Endothelial cell of umbilical vein (primary cell): ENCODE measurements around the gene ARHGEF19. TPM values are rescaled to one million over a fixed set of nuclear protein-coding genes. Genes with fewer than 3 reads are reported as not detected.

Experiments used
- BruUV-seq: library from RNA; stranded (reverse); fragments of 400-500 nt; replicated peaks from 2 replicates; lab custom pipeline; 2021; lab: Mats Ljungman, UMichigan
- CTCF ChIA-PET: fragments of 300-600, 350-600 bp; sonication (Branson Sonifier 250); formaldehyde crosslinking; loops from one replicate; lab custom pipeline; 2021; ENCODE audit warnings: antibody characterized with exemption, inconsistent platforms; lab: Charles Lee
- POLR2A ChIA-PET: fragments of 300-600, 350-600 bp; sonication (Branson Sonifier 250); formaldehyde crosslinking; loops from one replicate; lab custom pipeline; 2021; ENCODE audit warnings: antibody characterized with exemption, inconsistent platforms; lab: Charles Lee
- DNase-seq: peaks from one replicate; pipeline ENCODE4 v3.0.0-alpha.2; 2011; ENCODE audit warnings: low read depth, low spot score
- FAIRE-seq: peaks from 2 replicates; lab custom pipeline; 2011; peaks lifted over from hg19 to GRCh38; lab: Jason Lieb, UNC
- H2AFZ ChIP-seq: 2 replicates; pipeline ENCODE4 v1.6.0; 2012; ENCODE audit warnings: low read depth, low read length, control low read depth, inconsistent platforms
- H3K27ac ChIP-seq: 2 replicates; pipeline ENCODE4 v1.5.1; 2011; ENCODE audit warnings: low read depth, mild to moderate bottlenecking, control low read depth, low read length, moderate library complexity; ENCODE audit not compliant: insufficient read depth
- H3K27me3 ChIP-seq, 2 experiments: 2 replicates each; pipeline versions ENCODE4 v1.6.0 to v1.6.1; 2011; ENCODE audit warnings: low read length in 2 of 2, mixed read lengths in 1 of 2; ENCODE audit not compliant: control insufficient read depth in 2 of 2, insufficient read depth in 2 of 2
- H3K36me3 ChIP-seq, 2 experiments: 2 replicates in 1 of 2; 3 replicates in 1 of 2; pipeline ENCODE4 v1.5.1; 2011; ENCODE audit warnings: low read length in 2 of 2, mild to moderate bottlenecking in 1 of 2, moderate library complexity in 1 of 2; ENCODE audit not compliant: control insufficient read depth in 2 of 2, insufficient read depth in 2 of 2; ENCODE audit errors: extremely low read depth in 1 of 2
- H3K4me1 ChIP-seq: 3 replicates; pipeline ENCODE4 v1.5.1; 2011; ENCODE audit warnings: mild to moderate bottlenecking, low read length; ENCODE audit not compliant: control insufficient read depth, insufficient read depth; ENCODE audit errors: extremely low read depth
- H3K4me2 ChIP-seq: 2 replicates; pipeline ENCODE4 v1.6.1; 2011; ENCODE audit warnings: low read length, control low read depth, mixed read lengths; ENCODE audit not compliant: insufficient read depth
- H3K4me3 ChIP-seq, 3 experiments: fragments of 200-600 bp in 1 of 3; sonication (generic), shearing (Covaris generic) in 1 of 3; replicated peaks in 1 of 3; 2 replicates each; pipeline ENCODE4 v1.5.1; 2011 to 2016; ENCODE audit warnings: control low read depth in 3 of 3, low read length in 3 of 3, mild to moderate bottlenecking in 2 of 3, inconsistent platforms in 1 of 3, low read depth in 1 of 3, moderate library complexity in 1 of 3; ENCODE audit not compliant: insufficient read depth in 1 of 3
- H3K79me2 ChIP-seq: 2 replicates; pipeline ENCODE4 v1.6.0; 2012; ENCODE audit warnings: low read length, inconsistent platforms; ENCODE audit not compliant: control insufficient read depth, insufficient read depth
- H3K9ac ChIP-seq: replicated peaks from 2 replicates; pipeline ENCODE3; 2011; ENCODE audit warnings: low read length, control low read depth; ENCODE audit not compliant: insufficient read depth; ENCODE audit errors: extremely low read depth
- H3K9me1 ChIP-seq: replicated peaks from 3 replicates; pipeline ENCODE4 v1.6.0; 2011; ENCODE audit warnings: mild to moderate bottlenecking, low read length; ENCODE audit not compliant: control insufficient read depth, insufficient read depth; ENCODE audit errors: extremely low read depth
- H3K9me3 ChIP-seq: replicated peaks from 2 replicates; pipeline ENCODE4 v1.5.1; 2012; ENCODE audit warnings: low read length, inconsistent platforms; ENCODE audit not compliant: control insufficient read depth, insufficient read depth
- H4K20me1 ChIP-seq: replicated peaks from 2 replicates; pipeline ENCODE3; 2011; ENCODE audit warnings: mild to moderate bottlenecking, low read length; ENCODE audit not compliant: control insufficient read depth, insufficient read depth; ENCODE audit errors: extremely low read depth
- EZH2 ChIP-seq: IDR thresholded peaks from 2 replicates; pipeline ENCODE4 v1.6.1; 2012; ENCODE audit warnings: borderline replicate concordance, low read depth, mild to moderate bottlenecking, moderate library complexity, low read length, inconsistent platforms; ENCODE audit not compliant: severe bottlenecking
- FOS ChIP-seq: IDR thresholded peaks from 2 replicates; pipeline ENCODE4 v1.6.1; 2011; ENCODE audit warnings: mild to moderate bottlenecking, low read length, moderate library complexity, borderline replicate concordance; ENCODE audit not compliant: insufficient read depth
- GATA2 ChIP-seq: IDR thresholded peaks from 2 replicates; pipeline ENCODE4 v1.7.0; 2011; ENCODE audit warnings: low read depth, mild to moderate bottlenecking, moderate library complexity, mixed read lengths, low read length; ENCODE audit not compliant: insufficient read length, insufficient read depth
- JUN ChIP-seq: IDR thresholded peaks from 2 replicates; pipeline ENCODE4 v1.6.1; 2011; ENCODE audit warnings: borderline replicate concordance, low read depth; ENCODE audit not compliant: insufficient read length, insufficient read depth
- MAX ChIP-seq: IDR thresholded peaks from 2 replicates; pipeline ENCODE4 v1.6.1; 2011; ENCODE audit not compliant: insufficient read depth, insufficient read length
- MYC ChIP-seq: IDR thresholded peaks from one replicate; pipeline ENCODE4 v1.6.1; 2011; ENCODE audit warnings: mild to moderate bottlenecking, low read depth, low read length
- POLR2AphosphoS5 ChIP-seq: IDR thresholded peaks from 2 replicates; pipeline ENCODE4 v1.6.1; 2012; ENCODE audit warnings: low read depth, mild to moderate bottlenecking, control low read depth, low read length, moderate library complexity; ENCODE audit not compliant: insufficient read depth
- dilution Hi-C: fragments of 300-500 bp; cut with MboI; formaldehyde crosslinking; loops from one replicate; pipeline ENCODE4 v1.15.0; 2019; ENCODE audit warnings: low sequenced_read_pairs; ENCODE audit not compliant: extremely low pct_ligation_motif_present
- intact Hi-C: fragments of 100-400 bp; cut with micrococcal nuclease; formaldehyde crosslinking; loops from one replicate; pipeline ENCODE4 v1.10.0; 2022
- polyA plus RNA-seq, 4 experiments: library from polyadenylated mRNA; depleted of rRNA in 3 of 4; stranded (reverse) in 3 of 4; unstranded in 1 of 4; fragments of >200 nt; gene quantifications; 2 replicates each; pipeline versions ENCODE4 v1.2.1 to v1.2.3, GENCODE V29; 2011 to 2012; ENCODE audit warnings: missing spikeins in 1 of 4
- total RNA-seq: library from RNA; stranded (reverse); gene quantifications from 2 replicates; pipeline ENCODE4 v1.2.3, GENCODE V29; 2021
- TF ChIP-seq, protein P1 (sequence below), 2 donors: IDR thresholded peaks; 1 replicate in 1 of 2; 2 replicates in 1 of 2; pipeline ENCODE4 v1.5.1; 2011; ENCODE audit warnings: low read length in 2 of 2, mild to moderate bottlenecking in 2 of 2, moderate library complexity in 2 of 2, control low read depth in 1 of 2, inconsistent platforms in 1 of 2, low read depth in 1 of 2; ENCODE audit not compliant: insufficient read depth in 1 of 2; ENCODE audit errors: extremely low read depth in 1 of 2

ARHGEF19 gene
- total and polyA plus RNA-seq, 2 donors (not counting 3 experiments of a cell fraction or from before 2014, with no cell fraction given) = 6.2 to 8.0 TPM

- Histone ChIP-seq H3K9me3 (no peaks in the 10 kb centered on the region), H3K9ac (no peak overlapping the region), H3K36me3 (peaks cover 12 to 22% of the 10 kb centered on the region in 2 experiments), H3K27ac (no peak overlapping the region), H3K4me1 (peaks cover 29% of the 10 kb centered on the region), H4K20me1 (no peaks in the 10 kb centered on the region), H2AFZ (no peak overlapping the region), H3K27me3 (no peaks in the 10 kb centered on the region), H3K79me2 (no peaks in the 10 kb centered on the region), H3K4me2 (no peak overlapping the region), H3K4me3 (no peak overlapping the region), H3K9me1 (no peaks in the 10 kb centered on the region)
- no TSS peak for BruUV-seq
- intact Hi-C loops (no loop called here), dilution Hi-C loops (no loop called here)
- CTCF ChIA-PET = no interaction called here
- FAIRE-seq (no peak), DNase-seq (no peak)
- TF ChIP-seq MAX = no peak
- POLR2A ChIA-PET = interaction anchor here (0.5 kb wide), 1 partner anchor 98 kb away, joined by 3 read pairs; no protein-coding TSS in a partner anchor
Measured at GRCh38 chr1:16251381-16251780, 38.9 kb upstream of the ARHGEF19 start.

GRCh38 chr1:16250524-16251251 is 38.2 kb upstream of the ARHGEF19 start:
- peaks cover 29% of the 10 kb centered on the region for H3K4me1 ChIP-seq
- no peak overlapping the region for H2AFZ ChIP-seq
- no peak overlapping the region for H3K4me3 ChIP-seq
- H3K36me3 ChIP-seq = peaks cover 8 to 20% of the 10 kb centered on the region in 2 experiments
- H3K27ac ChIP-seq = no peak overlapping the region
- H3K4me2 ChIP-seq = no peak overlapping the region
- ChIA-PET CTCF (interaction anchor here (3.9 kb wide), 1 partner anchor 113 kb away, joined by 38 read pairs; no protein-coding TSS in a partner anchor), POLR2A (interaction anchor here (0.5 kb wide), 1 partner anchor 97 kb away, joined by 3 read pairs; no protein-coding TSS in a partner anchor)
- no peaks in the 10 kb centered on the region for H3K79me2 ChIP-seq
- dilution Hi-C loops = no loop called here
- TF ChIP-seq POLR2AphosphoS5 (no peak), GATA2 (no peak), EZH2 (no peak), MYC (no peak), FOS (no peak), MAX (no peak), JUN (no peak)
- TF ChIP-seq, protein P1, sequence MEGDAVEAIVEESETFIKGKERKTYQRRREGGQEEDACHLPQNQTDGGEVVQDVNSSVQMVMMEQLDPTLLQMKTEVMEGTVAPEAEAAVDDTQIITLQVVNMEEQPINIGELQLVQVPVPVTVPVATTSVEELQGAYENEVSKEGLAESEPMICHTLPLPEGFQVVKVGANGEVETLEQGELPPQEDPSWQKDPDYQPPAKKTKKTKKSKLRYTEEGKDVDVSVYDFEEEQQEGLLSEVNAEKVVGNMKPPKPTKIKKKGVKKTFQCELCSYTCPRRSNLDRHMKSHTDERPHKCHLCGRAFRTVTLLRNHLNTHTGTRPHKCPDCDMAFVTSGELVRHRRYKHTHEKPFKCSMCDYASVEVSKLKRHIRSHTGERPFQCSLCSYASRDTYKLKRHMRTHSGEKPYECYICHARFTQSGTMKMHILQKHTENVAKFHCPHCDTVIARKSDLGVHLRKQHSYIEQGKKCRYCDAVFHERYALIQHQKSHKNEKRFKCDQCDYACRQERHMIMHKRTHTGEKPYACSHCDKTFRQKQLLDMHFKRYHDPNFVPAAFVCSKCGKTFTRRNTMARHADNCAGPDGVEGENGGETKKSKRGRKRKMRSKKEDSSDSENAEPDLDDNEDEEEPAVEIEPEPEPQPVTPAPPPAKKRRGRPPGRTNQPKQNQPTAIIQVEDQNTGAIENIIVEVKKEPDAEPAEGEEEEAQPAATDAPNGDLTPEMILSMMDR (IDR thresholded peaks at IDR 0.05; ENCODE audit: extremely low read depth in 1 of 2, insufficient read depth in 1 of 2, low read depth in 1 of 2, low read length in 2 of 2) = no peak
- DNase-seq (no peak), FAIRE-seq (no peak)
- intact Hi-C loops = no loop called here
- H3K9me3 ChIP-seq = no peaks in the 10 kb centered on the region
- no peaks in the 10 kb centered on the region for H3K9me1 ChIP-seq
- no peaks in the 10 kb centered on the region for H3K27me3 ChIP-seq
- H4K20me1 ChIP-seq = no peaks in the 10 kb centered on the region
- no TSS peak for BruUV-seq
- no peak overlapping the region for H3K9ac ChIP-seq
